Measurements from ENCODE around the gene ZNF318. TPM values are rescaled to one million over a fixed set of nuclear protein-coding genes. Genes with fewer than 3 reads are reported as not detected.
"Not testable (repeated sequence)": the region's sequence is repeated elsewhere in the genome, so short reads cannot be mapped to it uniquely, and the experiment has no call there.

The ZNF318 gene
- polyA plus RNA-seq, 1 donor (not counting 4 experiments of a cell fraction or from before 2014, with no cell fraction given), result 14.6 TPM

DNA sequence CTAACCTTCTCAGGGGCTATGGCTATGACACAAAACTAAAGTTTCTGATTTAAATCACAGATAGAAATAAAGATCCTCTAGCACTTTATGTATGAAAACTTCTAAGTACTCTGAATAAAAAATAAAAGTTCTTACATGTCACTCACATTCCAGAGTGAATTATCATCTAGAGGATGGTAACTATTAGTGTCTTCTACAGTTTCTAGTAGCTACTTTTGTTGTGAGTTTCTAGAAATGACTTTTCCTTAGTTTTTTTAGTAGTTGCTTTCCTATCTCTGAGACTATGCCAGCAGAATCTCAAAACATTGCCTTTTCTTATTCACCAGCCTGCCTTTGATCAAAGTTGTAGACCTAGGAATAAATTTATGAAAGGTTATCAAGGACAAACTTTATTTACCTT, 10.1 kb downstream of the ZNF318 start:
- no peak overlapping the region for H3K9ac ChIP-seq (ENCODE audit: control insufficient read depth, extremely low read depth, insufficient read depth, low read length)
- no peak overlapping the region for H3K27ac ChIP-seq (ENCODE audit: control insufficient read depth, insufficient read depth, low read length)
- no peak for DNase-seq (ENCODE audit: low read depth, low spot score)
- no peak overlapping the region for H2AFZ ChIP-seq (ENCODE audit: control insufficient read depth, low read length)
- H3K79me2 ChIP-seq (ENCODE audit: control insufficient read depth, insufficient read depth, low read length), result peaks cover 10% of the 10 kb centered on the region
- no peak for FAIRE-seq
- TF ChIP-seq, protein P1, sequence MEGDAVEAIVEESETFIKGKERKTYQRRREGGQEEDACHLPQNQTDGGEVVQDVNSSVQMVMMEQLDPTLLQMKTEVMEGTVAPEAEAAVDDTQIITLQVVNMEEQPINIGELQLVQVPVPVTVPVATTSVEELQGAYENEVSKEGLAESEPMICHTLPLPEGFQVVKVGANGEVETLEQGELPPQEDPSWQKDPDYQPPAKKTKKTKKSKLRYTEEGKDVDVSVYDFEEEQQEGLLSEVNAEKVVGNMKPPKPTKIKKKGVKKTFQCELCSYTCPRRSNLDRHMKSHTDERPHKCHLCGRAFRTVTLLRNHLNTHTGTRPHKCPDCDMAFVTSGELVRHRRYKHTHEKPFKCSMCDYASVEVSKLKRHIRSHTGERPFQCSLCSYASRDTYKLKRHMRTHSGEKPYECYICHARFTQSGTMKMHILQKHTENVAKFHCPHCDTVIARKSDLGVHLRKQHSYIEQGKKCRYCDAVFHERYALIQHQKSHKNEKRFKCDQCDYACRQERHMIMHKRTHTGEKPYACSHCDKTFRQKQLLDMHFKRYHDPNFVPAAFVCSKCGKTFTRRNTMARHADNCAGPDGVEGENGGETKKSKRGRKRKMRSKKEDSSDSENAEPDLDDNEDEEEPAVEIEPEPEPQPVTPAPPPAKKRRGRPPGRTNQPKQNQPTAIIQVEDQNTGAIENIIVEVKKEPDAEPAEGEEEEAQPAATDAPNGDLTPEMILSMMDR (optimal IDR thresholded peaks at IDR 0.05 in 1 of 3, IDR thresholded peaks at IDR 0.05 in 1 of 3, conservative IDR thresholded peaks at IDR 0.05 in 1 of 3; ENCODE audit: extremely low read depth in 1 of 3, insufficient read depth in 2 of 3, low read length in 3 of 3), result no peak
- TF ChIP-seq EZH2 (IDR thresholded peaks at IDR 0.05; ENCODE audit: low read length), result no peak
- peaks cover 30 to 34% of the 10 kb centered on the region in 2 experiments for H3K36me3 ChIP-seq (ENCODE audit: control insufficient read depth in 2 of 2, extremely low read depth in 1 of 2, insufficient read depth in 2 of 2, low read length in 2 of 2)
- no peak overlapping the region for H3K4me3 ChIP-seq (ENCODE audit: control insufficient read depth in 2 of 3, extremely low read depth in 1 of 3, insufficient read depth in 2 of 3, low read depth in 1 of 3, low read length in 3 of 3)
- H3K9me3 ChIP-seq (ENCODE audit: control insufficient read depth, low read depth, low read length), result no peaks in the 10 kb centered on the region
- no peaks in the 10 kb centered on the region for H3K27me3 ChIP-seq (ENCODE audit: control insufficient read depth, extremely low read depth, insufficient read depth, low read length)
- peak overlapping the region; percentile 55 for H3K4me2 ChIP-seq (ENCODE audit: control insufficient read depth, extremely low read depth, insufficient read depth, low read depth, low read length)
- dilution Hi-C loops (cut with MboI; ENCODE audit: extremely low pct_ligation_motif_present, low sequenced_read_pairs), result no loop called here
- no peaks in the 10 kb centered on the region for H4K20me1 ChIP-seq (ENCODE audit: control insufficient read depth, extremely low read depth, insufficient read depth, low read length)
- peaks cover 24% of the 10 kb centered on the region for H3K4me1 ChIP-seq (ENCODE audit: control insufficient read depth, extremely low read depth, insufficient read depth, low read length)
- H3K9me1 ChIP-seq (ENCODE audit: control insufficient read depth, extremely low read depth, insufficient read depth, low read length), result no peaks in the 10 kb centered on the region

DNA sequence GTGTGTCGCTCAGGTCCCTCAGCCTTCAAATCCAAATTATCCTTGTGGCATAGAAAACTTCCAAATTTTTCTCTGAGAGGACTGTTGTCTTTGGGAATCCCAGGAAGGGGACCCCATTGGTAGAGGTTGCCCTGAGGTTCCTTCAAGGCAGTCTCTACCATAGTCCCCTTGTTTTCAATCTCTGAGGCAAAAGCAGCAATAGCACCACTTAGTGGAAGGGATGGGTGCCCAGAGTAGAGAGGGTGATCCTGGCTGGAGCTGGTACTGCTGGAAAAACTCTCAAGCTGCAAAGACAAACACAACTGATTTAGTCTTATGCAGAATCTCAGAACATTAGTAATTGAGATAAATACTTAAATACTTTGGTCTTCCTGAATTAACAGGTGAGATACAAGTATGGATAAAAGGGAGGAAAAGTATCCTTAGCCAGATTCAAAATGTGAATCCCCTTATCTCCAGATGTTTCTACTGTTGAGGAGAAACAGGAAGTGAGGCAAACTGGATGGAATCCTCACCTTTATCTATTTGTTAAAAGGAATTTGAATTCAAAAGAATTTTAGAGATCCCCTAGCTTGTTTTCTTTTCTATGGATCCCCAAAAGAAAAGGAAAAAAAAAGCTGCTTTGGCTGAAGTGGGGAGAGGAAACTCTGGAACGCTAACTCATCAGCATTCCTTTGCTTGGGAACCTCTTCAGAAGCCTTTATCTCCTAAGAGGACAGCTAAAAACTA, 13.4 kb downstream of the ZNF318 start:
- Histone ChIP-seq H3K9me3 (ENCODE audit: control insufficient read depth, low read depth, low read length) (no peaks in the 10 kb centered on the region), H3K9me1 (ENCODE audit: control insufficient read depth, extremely low read depth, insufficient read depth, low read length) (no peaks in the 10 kb centered on the region), H2AFZ (ENCODE audit: control insufficient read depth, low read length) (no peak overlapping the region), H4K20me1 (ENCODE audit: control insufficient read depth, extremely low read depth, insufficient read depth, low read length) (no peaks in the 10 kb centered on the region), H3K4me2 (ENCODE audit: control insufficient read depth, extremely low read depth, insufficient read depth, low read depth, low read length) (no peak overlapping the region), H3K9ac (ENCODE audit: control insufficient read depth, extremely low read depth, insufficient read depth, low read length) (no peak overlapping the region), H3K27me3 (ENCODE audit: control insufficient read depth, extremely low read depth, insufficient read depth, low read length) (no peaks in the 10 kb centered on the region), H3K36me3 (ENCODE audit: control insufficient read depth in 2 of 2, extremely low read depth in 1 of 2, insufficient read depth in 2 of 2, low read length in 2 of 2) (peaks cover 23 to 30% of the 10 kb centered on the region in 2 experiments), H3K79me2 (ENCODE audit: control insufficient read depth, insufficient read depth, low read length) (peaks cover 10% of the 10 kb centered on the region), H3K27ac (ENCODE audit: control insufficient read depth, insufficient read depth, low read length) (no peak overlapping the region), H3K4me3 (ENCODE audit: control insufficient read depth in 2 of 3, extremely low read depth in 1 of 3, insufficient read depth in 2 of 3, low read depth in 1 of 3, low read length in 3 of 3) (no peak overlapping the region), H3K4me1 (ENCODE audit: control insufficient read depth, extremely low read depth, insufficient read depth, low read length) (peaks cover 24% of the 10 kb centered on the region)
- no peak for DNase-seq (ENCODE audit: low read depth, low spot score)
- peak; percentile 29 for FAIRE-seq
- dilution Hi-C loops (cut with MboI; ENCODE audit: extremely low pct_ligation_motif_present, low sequenced_read_pairs), result no loop called here
- TF ChIP-seq, protein P1 (optimal IDR thresholded peaks at IDR 0.05 in 1 of 3, IDR thresholded peaks at IDR 0.05 in 1 of 3, conservative IDR thresholded peaks at IDR 0.05 in 1 of 3; ENCODE audit: extremely low read depth in 1 of 3, insufficient read depth in 2 of 3, low read length in 3 of 3), result peak; percentile 41 to 52 (median 47)
- TF ChIP-seq EZH2 (IDR thresholded peaks at IDR 0.05; ENCODE audit: low read length), result no peak

DNA sequence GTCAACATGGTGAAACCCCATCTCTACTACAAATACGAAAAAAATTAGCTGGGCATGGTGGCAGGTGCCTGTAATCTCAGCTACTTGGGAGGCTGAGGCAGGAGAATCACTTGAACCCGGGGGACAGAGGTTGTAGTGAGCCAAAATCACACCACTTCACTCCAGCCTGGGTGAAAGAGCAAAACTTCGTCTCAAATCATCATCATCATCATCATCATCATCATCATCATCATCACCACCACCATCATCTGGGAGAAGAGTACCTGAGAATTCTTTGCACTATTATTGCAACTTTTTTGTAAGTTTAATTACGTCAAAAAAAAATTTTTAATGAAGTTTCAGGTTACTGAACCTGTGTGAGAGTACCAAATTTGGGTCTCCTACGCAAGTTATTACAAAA, 17.5 kb downstream of the ZNF318 start:
- H4K20me1 ChIP-seq (ENCODE audit: control insufficient read depth, extremely low read depth, insufficient read depth, low read length); H3K79me2 ChIP-seq (ENCODE audit: control insufficient read depth, insufficient read depth, low read length); H2AFZ ChIP-seq (ENCODE audit: control insufficient read depth, low read length); H3K27ac ChIP-seq (ENCODE audit: control insufficient read depth, insufficient read depth, low read length); FAIRE-seq; H3K9ac ChIP-seq (ENCODE audit: control insufficient read depth, extremely low read depth, insufficient read depth, low read length); H3K27me3 ChIP-seq (ENCODE audit: control insufficient read depth, extremely low read depth, insufficient read depth, low read length); H3K9me1 ChIP-seq (ENCODE audit: control insufficient read depth, extremely low read depth, insufficient read depth, low read length); dilution Hi-C loops (cut with MboI; ENCODE audit: extremely low pct_ligation_motif_present, low sequenced_read_pairs); H3K9me3 ChIP-seq (ENCODE audit: control insufficient read depth, low read depth, low read length); H3K4me2 ChIP-seq (ENCODE audit: control insufficient read depth, extremely low read depth, insufficient read depth, low read depth, low read length); H3K4me3 ChIP-seq (ENCODE audit: control insufficient read depth in 2 of 3, extremely low read depth in 1 of 3, insufficient read depth in 2 of 3, low read depth in 1 of 3, low read length in 3 of 3); H3K4me1 ChIP-seq (ENCODE audit: control insufficient read depth, extremely low read depth, insufficient read depth, low read length); DNase-seq (ENCODE audit: low read depth, low spot score): not testable (repeated sequence)
- H3K36me3 ChIP-seq (ENCODE audit: control insufficient read depth in 2 of 2, extremely low read depth in 1 of 2, insufficient read depth in 2 of 2, low read length in 2 of 2), result peaks cover 21 to 23% of the 10 kb centered on the region in 2 experiments

Measured in keratinocyte (primary cell).